Measurements from ENCODE around the gene LHFPL4. TPM values are rescaled to one million over a fixed set of nuclear protein-coding genes. Genes with fewer than 3 reads are reported as not detected.
"Not testable (repeated sequence)": the region's sequence is repeated elsewhere in the genome, so short reads cannot be mapped to it uniquely, and the experiment has no call there.

The LHFPL4 gene
- total RNA-seq, result not detected

DNA sequence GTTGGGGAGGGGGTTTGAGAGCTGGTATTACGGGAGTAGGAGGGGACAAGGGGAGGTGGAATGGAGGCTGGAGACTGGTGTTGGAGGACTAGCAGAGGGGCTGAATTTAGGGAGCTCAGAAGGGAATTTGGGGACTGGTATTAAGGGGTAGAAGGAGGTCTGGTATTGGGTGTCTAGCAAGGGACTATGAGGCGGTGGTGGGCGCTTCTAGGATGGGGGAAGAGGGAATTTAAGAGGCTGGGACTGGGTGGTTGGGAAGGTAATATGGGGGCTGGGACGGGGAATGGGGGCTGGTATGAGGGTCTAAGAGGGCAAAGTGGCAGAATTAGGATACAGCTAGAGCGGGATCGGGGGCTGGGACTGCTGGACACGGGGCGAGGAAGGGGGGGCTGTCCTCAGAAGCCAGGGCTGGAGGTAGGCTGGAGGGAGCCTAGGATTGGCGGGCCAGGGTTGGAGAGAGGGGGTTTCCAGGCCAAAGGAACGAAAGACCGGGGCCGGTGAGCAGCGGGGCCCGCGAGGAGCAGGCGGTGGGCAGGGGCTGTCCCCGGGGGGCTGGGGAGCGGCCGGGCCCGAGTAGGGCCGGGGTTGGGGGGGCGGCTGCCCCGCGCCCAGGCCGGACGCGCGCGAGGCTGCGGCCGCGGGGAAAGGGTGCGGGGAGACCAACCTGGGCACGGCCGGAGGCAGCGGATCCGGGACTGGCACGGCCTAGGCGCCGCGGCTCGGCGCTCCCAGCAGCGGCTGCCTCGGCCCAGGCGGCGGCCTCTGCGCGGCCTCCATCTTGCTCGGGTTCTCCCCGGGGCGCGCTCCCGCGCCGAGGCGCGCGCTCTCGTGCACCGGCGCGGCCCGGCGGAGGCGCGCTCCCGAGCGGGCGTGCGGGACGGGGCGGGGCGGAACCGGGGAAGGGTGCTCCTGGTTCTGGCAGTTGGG, at the start of gene LHFPL4:
LHFPL4 (minus strand) TSS at position 802 of the 927 bp plus-strand sequence. CDS start 1,143 bp downstream, outside the sequence.
- DNase-seq, result no peak

DNA sequence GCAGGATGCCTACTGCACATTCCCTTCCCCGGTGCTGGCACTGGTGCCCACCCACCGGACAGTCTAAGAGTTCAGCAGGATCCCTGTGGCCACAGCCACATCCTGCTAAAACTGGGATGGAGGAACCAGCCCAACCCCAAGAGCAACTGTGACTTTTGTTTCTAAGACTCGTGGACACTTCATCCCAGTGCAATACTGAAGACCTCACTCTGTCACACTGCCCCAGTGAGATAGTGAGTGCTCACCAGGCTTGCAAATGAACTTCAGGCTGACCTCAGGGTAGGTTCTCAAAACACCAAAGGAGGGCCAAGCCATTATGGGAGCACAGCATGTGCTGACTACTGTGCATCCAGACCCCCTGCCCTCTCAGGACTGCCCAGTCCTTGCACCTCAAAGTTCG, 49.0 kb upstream of the LHFPL4 start:
- no peak for DNase-seq

DNA sequence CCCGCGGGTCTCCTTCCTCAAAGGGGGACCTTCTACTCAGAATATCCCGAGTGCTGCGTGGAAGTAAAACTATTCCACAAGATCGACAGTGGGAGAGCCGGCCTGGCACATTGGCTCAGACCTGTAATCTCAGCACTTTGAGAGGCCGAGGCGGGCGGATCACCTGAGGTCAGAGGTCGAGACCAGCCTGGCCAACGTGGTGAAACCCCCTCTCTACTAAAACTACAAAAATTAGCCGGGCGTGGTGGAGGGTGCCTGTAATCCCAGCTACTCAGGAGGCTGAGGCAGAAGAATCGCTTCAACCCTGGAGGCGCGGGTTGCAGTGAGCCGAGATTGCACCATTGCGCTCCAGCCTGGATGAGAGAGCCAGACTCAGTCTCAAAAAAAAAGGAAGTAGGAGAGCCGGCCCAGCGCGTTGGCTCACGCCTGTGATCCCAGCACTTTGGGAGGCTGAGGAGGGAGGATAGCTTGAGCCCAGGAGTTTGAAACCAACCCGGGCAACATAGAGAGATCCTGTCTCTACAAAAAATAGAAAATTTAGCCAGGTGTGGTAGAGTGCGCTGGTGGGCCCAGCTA, 47.5 kb upstream of the LHFPL4 start:
- not testable (repeated sequence) for DNase-seq

DNA sequence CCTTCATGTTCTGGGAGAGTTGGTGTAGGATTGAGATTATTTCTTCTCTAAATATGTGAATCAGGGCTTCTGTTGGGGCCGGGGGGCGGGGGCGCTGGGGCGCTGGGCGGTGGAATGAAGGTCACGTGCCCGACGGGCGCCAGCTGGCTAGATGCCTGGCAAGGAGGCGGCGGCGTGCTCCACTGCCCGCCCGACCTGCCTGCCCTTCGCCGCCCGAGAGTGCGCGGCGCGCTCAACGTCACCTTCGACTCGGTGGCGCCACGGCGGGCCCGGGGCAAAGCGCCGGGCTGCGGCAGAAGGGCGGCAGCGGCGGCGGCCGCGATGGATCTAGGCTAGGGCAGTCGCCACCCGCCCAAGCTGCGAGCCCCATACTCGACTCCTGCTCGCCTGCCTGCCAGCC, 47.0 kb upstream of the LHFPL4 start:
- DNase-seq, result no peak

DNA sequence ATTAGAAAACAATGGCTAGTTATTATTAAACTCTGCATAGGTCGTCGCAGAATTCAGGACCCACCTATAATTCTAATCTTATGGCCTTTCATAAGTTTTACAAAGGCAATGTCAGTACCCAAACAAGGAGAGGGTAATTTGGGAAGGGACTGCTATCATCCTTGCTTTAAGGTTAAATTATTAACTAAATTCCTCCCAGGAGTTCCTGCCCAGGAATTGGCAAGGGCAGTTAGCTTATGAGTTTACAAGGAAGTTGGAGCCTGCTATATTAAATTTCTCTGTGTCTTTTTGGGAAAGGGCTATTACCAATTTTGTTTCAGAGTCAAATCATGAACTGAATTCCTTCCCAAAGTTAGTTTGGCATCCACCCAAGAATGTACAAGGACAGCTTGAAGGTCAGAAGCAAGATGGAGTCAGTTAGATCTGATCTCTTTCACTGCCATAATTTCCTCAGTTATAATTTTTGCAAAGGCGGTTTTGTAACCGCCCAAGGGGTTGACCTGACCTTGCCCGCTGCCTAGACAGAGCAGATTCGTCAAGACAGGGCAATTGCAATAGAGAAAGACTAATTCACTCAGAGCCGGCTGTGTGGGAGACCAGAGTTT, 45.3 kb upstream of the LHFPL4 start:
- no peak for DNase-seq

DNA sequence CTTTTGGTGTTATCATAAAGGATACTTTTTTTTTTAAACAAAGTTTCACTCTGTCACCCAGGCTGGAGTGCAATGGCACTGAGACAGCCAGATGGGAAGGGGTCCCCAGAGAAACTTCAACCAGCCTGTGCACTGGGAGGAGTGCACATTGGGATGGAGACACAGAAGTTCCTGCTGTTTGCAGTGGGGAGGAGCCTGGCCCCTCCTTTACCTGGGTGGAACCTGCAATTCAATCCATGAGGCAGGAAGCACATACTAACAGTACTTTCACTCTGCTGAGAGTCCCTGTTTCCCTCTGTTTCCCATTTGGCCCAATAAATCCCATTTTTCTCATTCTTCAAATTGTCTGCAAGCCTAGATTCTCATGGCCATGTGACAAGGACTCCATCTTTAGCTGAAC, 42.3 kb upstream of the LHFPL4 start:
- DNase-seq, result no peak

DNA sequence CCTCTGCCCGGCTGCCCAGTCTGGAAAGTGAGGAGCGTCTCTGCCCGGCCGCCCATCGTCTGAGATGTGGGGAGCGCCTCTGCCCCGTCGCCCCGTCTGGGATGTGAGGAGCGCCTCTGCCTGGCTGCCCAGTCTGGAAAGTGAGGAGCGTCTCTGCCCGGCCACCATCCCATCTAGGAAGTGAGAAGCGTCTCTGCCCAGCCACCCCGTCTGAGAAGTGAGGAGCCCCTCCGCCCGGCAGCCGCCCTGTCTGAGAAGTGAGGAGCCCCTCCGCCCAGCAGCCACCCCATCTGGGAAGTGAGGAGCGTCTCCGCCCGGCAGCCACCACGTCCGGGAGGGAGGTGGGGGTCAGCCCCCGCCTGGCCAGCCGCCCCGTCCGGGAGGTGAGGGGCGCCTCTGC, 38.2 kb upstream of the LHFPL4 start:
- not testable (repeated sequence) for DNase-seq

DNA sequence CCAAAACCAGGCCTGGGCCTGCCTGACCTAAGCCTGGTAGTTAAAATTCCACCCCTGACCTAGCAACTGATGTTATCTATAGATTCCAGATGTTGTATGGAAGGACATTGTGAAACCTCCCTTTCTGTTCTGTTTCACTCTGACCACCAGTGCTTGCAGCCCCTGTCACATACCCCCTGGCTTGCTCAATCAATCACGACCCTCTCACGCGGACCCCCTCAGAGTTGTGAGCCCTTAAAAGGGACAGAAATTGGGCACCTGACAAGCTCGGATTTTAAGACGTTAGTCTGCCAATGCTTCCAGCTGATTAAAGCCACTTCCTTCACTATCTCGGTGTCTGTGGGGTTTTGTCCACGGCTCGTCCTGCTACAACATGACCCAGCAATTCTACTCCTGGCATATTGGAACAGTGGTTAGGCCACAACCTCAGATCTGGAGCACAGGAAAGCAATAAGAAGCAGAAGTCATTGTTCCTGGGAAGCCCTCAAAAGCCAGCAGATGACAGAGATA, 36.7 kb upstream of the LHFPL4 start:
- DNase-seq, result no peak

DNA sequence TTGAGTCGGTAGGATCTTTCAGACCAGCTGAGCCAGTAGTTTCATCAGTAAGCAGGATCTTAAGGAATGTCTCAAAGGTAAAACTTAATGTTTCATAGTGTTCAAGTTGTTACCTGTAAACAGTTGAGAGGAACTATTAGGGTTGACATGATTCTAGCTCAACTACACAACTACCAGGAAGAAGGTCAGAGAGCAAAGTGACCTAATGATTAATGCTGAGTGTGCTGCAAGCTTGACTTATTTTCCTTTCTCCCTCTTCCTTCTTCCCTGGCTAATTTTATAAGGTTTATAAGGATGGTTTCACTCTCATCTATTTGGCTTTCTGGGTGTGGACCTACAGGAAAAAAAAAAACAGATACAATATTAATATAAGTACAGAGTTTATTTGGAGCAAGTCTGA, 30.2 kb upstream of the LHFPL4 start:
- DNase-seq, result no peak

DNA sequence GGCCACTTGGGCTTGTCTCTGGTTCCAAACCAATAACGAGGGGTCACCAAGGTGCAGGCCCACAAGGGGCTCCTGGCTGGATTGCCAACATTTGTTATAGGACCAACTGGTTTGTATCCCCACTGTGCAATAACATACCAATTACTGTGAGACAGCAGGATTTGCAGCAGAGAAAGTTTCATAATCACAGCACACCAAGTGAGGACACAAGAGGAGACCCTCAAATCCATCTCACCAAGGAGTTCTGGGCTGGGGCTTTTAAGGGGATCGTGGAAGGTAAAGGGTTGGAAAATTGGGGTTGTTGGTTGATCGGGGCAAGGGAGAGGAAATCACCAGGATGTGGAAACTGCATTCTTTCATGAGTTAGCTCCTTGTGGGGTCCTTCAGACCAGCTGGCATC, 29.7 kb upstream of the LHFPL4 start:
- no peak for DNase-seq

DNA sequence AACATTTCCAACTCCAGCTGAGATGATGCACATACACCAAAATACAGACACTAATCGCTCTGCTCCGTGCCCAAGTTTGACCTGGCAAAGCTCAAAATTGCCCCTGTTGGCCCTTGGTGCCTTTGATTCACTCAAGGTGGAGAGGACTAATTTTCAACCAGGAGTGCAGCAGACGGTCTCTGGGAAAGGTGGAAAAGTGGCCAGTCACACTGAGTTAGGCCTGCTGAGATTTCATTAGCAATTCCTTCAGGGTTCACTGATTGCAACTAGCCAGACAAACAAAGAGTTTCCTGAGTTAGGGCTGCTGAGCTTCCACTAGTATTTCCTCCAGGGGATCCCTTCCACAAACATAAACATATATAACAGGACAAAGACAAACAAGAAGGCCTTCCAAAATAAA, 28.7 kb upstream of the LHFPL4 start:
- DNase-seq, result no peak

DNA sequence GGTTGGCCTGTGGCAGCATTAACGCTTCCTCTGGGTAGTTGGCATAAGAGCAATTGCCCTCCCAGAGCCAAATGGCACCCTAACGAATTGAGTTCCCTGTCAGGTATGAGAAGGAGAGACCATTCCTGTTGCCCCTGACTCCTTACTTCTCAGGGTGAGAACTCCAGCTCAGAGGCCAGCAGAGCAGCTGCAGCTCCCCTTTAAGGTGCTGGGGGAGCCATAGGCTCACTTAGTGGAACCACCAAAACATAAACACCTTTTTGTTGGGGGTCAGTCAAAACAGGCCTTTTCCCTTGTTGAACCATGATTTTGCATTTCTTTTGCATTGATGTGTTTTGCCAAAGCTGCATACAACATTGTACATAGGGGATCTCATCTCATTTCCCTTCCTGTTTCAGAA, 28.1 kb upstream of the LHFPL4 start:
- DNase-seq, result no peak

DNA sequence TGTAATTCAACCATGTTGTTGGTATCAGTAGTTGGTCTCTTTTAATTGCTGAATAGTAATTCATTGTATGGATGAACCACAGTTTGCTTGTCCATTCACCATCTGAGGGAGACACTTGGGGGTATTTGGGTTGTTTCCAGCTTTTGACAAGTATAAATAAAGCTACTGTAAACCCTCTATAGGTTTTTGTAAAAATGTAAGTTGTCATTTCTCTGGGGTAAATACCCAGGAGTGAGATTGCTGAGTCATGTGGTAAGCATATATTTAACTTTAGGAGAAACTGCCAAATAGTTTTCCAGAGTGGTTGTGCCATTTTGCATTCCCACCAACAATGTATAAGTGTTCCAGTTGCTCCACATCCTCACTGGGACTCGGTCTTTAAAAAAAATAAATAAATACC, 15.4 kb upstream of the LHFPL4 start:
- DNase-seq, result no peak

DNA sequence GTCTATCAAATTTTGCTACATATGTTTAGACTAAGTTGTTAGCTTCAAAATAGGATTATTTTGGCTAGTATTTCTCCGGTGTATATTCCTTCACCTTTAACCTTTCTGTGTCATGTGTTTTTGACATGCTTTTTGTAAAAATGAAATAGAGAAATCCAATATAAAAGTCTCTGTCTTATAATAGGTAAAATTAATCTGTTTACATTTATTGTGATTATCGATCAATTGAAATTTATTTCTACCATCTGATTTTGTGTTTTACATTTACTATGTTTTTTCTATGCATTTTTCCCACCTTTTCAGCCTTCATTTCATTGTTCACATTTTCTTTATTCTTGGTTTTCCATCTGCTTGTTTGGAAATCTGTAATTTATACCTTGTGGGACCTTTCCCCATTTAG, 11.7 kb upstream of the LHFPL4 start:
- DNase-seq, result no peak

DNA sequence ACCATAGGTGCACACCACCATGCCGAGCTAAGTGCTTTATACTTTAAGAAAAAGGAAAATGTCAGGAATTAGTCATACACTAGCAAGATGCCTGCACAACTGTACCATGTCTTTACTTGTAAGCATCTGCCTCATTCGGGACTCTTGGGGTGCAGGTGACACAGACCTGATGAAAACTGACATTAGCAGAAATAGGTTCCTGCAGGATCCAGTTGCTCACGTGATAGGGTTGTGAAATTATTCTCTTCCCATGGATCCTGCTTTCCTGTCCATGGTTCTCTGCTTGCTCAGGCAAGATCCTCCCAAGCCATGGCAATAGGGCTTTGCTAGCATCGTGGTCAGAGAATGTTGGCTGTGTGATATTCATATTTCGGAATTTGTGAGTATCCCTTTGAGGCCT, 10.2 kb upstream of the LHFPL4 start:
- DNase-seq, result no peak

DNA sequence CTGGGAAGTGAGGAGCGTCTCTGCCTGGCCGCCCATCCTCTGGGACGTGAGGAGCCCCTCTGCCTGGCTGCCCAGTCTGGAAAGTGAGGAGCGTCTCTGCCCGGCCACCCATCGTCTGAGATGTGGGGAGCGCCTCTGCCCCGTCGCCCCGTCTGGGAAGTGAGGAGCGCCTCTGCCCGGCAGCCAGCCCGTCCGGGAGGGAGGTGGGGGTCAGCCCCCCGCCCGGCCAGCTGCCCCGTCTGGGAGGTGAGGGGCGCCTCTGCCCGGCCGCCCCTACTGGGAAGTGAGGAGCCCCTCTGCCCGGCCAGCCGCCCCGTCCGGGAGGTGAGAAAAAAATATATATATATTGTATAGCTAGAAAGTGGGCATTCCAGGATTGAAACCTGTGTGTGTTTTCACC, 6.4 kb upstream of the LHFPL4 start:
- DNase-seq, result not testable (repeated sequence)

DNA sequence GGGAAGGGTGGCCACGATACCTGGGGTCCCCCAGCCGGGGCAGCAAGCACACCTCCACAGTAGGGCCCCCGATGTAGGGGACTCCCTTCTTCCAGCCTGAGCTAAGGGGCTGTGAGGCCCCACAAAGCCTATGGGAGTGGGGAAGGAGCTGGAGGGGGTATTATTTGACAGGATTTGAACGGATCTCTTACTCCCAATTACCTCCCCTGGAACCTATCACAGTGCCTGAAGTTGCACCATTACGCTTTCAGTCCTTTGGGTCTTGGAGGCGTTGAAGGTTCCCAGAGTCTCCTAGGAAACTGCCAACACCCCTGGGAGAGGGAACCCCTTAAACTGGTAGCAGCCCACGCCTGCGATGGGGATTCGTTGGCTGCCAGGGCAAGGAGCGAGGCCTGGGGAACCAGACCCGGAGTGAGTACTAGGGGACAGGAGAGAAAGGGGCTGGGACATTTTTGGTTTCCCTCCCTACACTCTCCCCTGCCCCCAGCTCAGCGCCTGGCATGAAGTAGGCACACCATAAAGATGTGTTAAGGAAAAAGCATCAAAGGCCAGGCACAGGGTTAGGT, 409 bp upstream of the LHFPL4 start:
- no peak for DNase-seq

DNA sequence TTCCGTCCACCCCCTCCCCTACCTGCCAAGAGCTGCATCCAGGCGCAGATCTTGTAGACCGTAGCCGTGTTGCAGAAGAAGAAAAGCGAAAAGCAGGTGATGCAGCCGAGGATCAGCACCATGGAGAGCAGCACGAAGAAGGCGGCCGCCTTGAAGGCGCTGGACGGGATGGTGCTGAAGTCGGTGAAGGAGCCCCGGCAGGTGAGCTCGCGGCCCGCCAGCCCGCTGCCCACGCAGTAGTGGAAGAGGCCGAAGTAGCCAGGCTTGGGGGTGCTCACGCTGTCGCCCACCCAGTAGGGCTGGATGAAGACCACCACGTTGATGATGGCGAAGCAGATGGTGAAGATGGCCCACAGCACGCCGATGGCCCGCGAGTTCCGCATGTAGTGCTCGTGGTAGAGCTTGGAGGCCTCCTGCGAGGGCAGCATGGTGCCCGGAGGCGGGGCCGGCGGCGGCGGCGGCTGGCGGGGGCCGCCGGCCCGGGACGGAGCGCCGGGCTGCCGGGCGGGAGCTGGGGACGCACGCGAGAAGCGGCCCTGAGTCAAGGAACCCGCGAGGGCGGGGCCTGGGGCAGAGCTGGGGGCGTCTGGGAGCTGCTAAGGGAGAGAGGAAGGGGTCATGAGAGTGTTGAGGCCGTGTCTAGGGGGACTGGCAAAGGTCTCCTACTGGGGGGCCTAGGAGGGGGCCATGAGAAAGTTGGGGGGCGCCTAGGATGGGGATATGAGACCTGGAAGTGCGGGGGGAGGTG, 1.2 kb downstream of the LHFPL4 start:
- peak; percentile 0 for DNase-seq

DNA sequence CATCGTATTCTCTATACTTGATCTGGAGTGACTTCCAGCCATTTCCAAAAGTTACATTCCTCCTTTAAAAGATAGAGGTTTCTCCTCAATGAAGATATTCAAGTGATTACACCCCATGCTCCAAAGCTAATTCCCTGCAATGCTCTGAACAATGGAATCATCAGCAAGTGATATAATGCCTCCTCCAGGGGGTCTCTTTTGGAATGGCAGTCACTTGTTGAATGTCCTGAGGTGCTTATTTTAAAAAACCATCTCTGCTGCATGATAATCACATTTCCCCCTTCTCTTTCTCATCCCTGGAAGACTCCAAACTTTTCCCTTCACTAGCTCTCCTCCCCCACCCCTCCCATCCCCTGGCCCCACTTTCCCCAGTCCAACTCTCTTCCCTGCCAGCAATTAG, 2.6 kb downstream of the LHFPL4 start:
- DNase-seq, result no peak

DNA sequence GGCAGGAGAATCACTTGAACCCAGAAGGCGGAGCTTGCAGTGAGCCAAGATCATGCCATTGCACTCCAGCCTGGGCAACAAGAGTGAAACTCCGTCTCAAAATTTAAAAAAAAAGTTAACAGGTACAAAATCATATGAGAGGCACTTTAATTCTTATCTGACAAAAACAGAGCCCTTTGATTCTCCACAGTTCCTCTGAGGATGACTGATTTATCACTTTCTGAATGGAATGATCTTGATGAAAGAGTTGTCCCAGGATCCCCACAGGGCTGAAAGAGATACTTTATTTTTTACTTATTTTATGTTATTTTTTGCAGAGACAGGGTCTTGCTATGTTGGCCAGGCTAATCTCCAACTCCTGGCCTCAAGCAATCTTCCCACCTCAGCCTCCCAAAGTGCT, 4.0 kb downstream of the LHFPL4 start:
- no peak for DNase-seq

DNA sequence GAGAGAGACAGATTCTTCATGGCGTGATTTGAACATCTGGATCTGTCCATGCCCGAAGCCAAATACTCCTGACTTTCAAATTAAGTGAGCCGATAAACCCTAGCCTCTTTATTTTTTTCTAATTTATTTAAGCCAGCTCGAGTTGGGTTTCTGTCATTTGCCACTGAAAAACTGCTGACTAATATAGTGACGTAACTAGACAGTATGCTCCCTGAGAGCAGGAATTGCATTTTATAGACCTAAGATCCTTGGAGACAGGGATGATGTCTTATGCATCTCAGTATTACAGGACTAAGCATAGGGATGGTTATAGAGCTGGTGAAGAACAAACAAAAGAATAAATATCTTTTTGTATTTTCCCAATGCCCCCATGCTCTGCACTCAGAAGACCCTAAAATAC, 4.6 kb downstream of the LHFPL4 start:
- no peak for DNase-seq

DNA sequence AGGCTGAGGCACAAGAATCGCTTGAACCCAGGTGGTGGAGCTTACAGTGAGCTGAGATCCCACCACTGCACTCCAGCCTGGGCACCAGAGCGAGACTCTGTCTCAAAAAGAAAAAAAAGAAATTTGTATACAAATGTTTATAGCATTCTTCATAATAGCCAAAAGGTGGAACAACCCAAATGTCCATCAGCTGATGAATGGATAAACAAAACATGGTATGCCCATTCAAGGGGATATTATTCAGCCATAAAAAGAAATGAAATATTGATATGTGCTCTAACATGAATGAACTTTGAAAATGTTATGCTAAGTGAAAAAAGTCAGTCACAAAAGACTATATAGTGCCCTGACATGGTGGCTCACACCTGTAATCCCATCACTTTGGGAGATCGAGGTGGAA, 11.4 kb downstream of the LHFPL4 start:
- DNase-seq, result no peak
